GM18508 (cell line): Measurements from ENCODE around the gene KRTAP9-3.
"Not testable (repeated sequence)": the region's sequence is repeated elsewhere in the genome, so short reads cannot be mapped to it uniquely, and the experiment has no call there.

Experiments
- ATAC-seq: cut with Tn5 transposase; IDR thresholded peaks from one replicate; pipeline ENCODE4 v1.9.1; 2021; ENCODE audit warnings: moderate number of reproducible peaks; ENCODE audit not compliant: insufficient read depth, unreplicated experiment

KRTAP9-3 gene

GRCh38 chr17:41232399-41233105 is at the start of gene KRTAP9-3:
KRTAP9-3 (plus strand) TSS chr17:41232449; CDS start chr17:41232502, 53 bp downstream.
- not testable (repeated sequence) for ATAC-seq

GRCh38 chr17:41184480-41184961 is 47.7 kb upstream of the KRTAP9-3 start, which contains the start of gene KRTAP4-1:
KRTAP4-1 (minus strand) TSS chr17:41184911; CDS start chr17:41184854, 57 bp downstream.
- ATAC-seq: no peak

- ATAC-seq: no peak
Measured at GRCh38 chr17:41185001-41185400, 47.2 kb upstream of the KRTAP9-3 start.

GRCh38 chr17:41186872-41187271 is 45.4 kb upstream of the KRTAP9-3 start:
- no peak for ATAC-seq

GRCh38 chr17:41189837-41190318 is 42.4 kb upstream of the KRTAP9-3 start, which contains the start of gene KRTAP9-1:
KRTAP9-1 (plus strand) TSS chr17:41189887; CDS start chr17:41189887, 0 bp downstream.
- ATAC-seq: not testable (repeated sequence)

GRCh38 chr17:41190328-41190727 is 41.9 kb upstream of the KRTAP9-3 start:
- ATAC-seq: no peak

GRCh38 chr17:41196068-41196467 is 36.2 kb upstream of the KRTAP9-3 start:
- no peak for ATAC-seq

GRCh38 chr17:41199421-41200078 is 32.7 kb upstream of the KRTAP9-3 start:
- ATAC-seq: no peak

GRCh38 chr17:41211845-41212466 is 20.3 kb upstream of the KRTAP9-3 start:
- no peak for ATAC-seq

GRCh38 chr17:41212524-41213169 is 19.6 kb upstream of the KRTAP9-3 start:
- no peak for ATAC-seq

GRCh38 chr17:41215681-41216080 is 16.6 kb upstream of the KRTAP9-3 start:
- no peak for ATAC-seq

GRCh38 chr17:41223821-41224220 is 8.4 kb upstream of the KRTAP9-3 start:
- no peak for ATAC-seq

- no peak for ATAC-seq
Measured at GRCh38 chr17:41226051-41226450, 6.2 kb upstream of the KRTAP9-3 start.

- not testable (repeated sequence) for ATAC-seq
Measured at GRCh38 chr17:41226598-41227095, 5.6 kb upstream of the KRTAP9-3 start, which contains the start of gene KRTAP9-2. KRTAP9-2 (plus strand) TSS chr17:41226648; CDS start chr17:41226655, 7 bp downstream.

GRCh38 chr17:41230094-41230493 is 2.2 kb upstream of the KRTAP9-3 start:
- no peak for ATAC-seq

- ATAC-seq: no peak
Measured at GRCh38 chr17:41231731-41232130, 518 bp upstream of the KRTAP9-3 start.

- ATAC-seq: not testable (repeated sequence)
Measured at GRCh38 chr17:41237116-41237515, 4.9 kb downstream of the KRTAP9-3 start.

GRCh38 chr17:41237949-41238437 is 5.7 kb downstream of the KRTAP9-3 start, which contains the start of gene KRTAP9-8:
KRTAP9-8 (plus strand) TSS chr17:41237999; CDS start chr17:41238052, 53 bp downstream.
- ATAC-seq: not testable (repeated sequence)

GRCh38 chr17:41246995-41247787 is 14.9 kb downstream of the KRTAP9-3 start:
- not testable (repeated sequence) for ATAC-seq
